ENCODE results near the gene PRKCH. TPM values are rescaled to one million over a fixed set of nuclear protein-coding genes. Genes with fewer than 3 reads are reported as not detected.

PRKCH gene
- polyA plus RNA-seq, 3 donors = 15.9 to 19.4 (median 18.9) TPM

GRCh38 chr14:61598980-61599379, 277.6 kb downstream of the PRKCH start:
- no peak for DNase-seq (ENCODE audit: extremely low read depth in 1 of 11, low read depth in 9 of 11, low spot score in 4 of 11)

- DNase-seq (ENCODE audit: extremely low read depth in 1 of 11, low read depth in 9 of 11, low spot score in 4 of 11) = no peak
Measured at GRCh38 chr14:61599942-61600341, 278.6 kb downstream of the PRKCH start.

Other genes starting within 250 kb of the PRKCH start
- 10 to 100 TPM; 10.0 to 11.2 (median 10.3) TPM for gene TMEM30B, start 40.2 kb upstream of the PRKCH start, polyA plus RNA-seq (ENCODE audit: insufficient read length in 3 of 3)